GM21786 (cell line): ENCODE results near the gene TBX10.
"Not testable (repeated sequence)": the region's sequence is repeated elsewhere in the genome, so short reads cannot be mapped to it uniquely, and the experiment has no call there.

ENCODE experiments used
- ATAC-seq: cut with Tn5 transposase; IDR thresholded peaks from one replicate; pipeline ENCODE4 v1.9.1; 2021; ENCODE audit not compliant: unreplicated experiment

TBX10 gene

GRCh38 chr11:67639438-67639859, at the start of gene TBX10:
Gene TBX10 (minus strand): TSS chr11:67639763. CDS start chr11:67639472, 291 bp downstream.
- no peak for ATAC-seq

DNA sequence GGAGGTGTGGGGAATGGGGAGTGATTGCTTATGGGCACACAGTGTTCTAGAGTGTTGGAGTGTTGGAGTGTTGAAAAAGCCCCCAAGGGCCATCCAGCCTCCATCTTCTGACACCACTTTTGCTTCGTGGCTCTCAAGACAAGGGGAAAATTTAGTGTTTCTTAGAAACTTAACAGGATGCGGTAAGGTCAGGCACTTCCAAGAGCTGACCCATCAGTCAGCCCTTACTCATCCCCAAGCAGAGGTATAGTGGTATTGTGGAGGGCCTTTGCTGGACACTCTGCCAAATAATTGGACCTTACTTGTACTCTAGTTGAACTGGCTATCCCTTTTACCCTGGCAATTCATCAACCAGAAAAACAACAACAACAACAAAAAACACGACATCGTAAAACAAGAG, 49.6 kb upstream of the TBX10 start:
- ATAC-seq: no peak

DNA sequence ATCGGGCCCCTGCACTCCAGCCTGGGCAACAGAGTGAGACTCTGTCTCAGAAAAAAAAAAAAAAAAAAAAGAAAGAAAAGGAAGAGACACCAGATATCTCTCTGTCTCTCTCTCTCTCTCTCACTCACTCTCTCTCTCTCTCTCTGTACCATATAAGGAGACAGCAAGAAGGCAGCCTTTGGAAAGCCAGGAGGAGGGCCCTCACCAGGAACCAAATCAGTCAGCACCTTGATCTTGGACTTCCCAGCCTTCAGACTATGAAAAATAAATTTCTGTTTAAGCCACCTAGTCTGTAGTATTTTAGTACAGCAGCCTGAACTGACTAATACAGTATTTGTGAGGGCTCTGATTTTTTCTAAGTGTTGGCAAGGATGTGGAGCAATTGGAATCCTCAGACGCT, 48.4 kb upstream of the TBX10 start:
- no peak for ATAC-seq

DNA sequence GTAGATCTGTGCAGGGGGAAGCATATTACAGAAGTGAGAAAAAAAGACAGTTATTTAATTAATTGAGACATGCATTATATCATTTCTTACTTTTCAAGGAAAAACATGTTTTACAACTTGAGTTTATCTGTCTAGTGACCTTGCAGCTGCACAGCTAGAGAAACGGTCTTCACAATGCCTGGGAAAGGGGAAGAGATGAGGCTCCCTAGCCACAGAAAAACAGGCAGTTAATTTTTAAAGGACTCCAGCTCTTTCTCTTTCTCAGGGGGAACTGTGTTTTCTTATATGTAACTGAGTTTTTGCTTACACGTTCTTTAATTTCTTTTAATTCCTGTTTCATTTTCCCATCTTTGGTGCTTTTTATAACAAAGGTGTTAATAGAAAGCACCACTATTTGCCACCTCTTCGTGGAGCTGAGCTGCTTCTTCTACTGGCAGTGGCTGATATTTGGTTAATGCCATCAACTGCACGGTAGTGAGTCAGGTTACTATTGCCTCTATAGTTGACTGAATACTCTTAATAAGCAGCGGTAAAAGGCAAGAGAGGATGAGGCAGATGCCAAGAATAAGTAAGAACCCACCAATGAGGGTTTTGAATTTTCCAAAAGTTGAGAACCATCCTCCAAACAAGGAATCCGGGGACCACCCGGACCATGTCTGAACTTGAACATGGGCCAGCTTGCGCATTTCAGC, 46.2 kb upstream of the TBX10 start:
- not testable (repeated sequence) for ATAC-seq

GRCh38 chr11:67682126-67683034, 42.8 kb upstream of the TBX10 start:
- not testable (repeated sequence) for ATAC-seq

- ATAC-seq: no peak
These were observed 41.3 kb upstream of the TBX10 start for GRCh38 chr11:67680696-67681470.

DNA sequence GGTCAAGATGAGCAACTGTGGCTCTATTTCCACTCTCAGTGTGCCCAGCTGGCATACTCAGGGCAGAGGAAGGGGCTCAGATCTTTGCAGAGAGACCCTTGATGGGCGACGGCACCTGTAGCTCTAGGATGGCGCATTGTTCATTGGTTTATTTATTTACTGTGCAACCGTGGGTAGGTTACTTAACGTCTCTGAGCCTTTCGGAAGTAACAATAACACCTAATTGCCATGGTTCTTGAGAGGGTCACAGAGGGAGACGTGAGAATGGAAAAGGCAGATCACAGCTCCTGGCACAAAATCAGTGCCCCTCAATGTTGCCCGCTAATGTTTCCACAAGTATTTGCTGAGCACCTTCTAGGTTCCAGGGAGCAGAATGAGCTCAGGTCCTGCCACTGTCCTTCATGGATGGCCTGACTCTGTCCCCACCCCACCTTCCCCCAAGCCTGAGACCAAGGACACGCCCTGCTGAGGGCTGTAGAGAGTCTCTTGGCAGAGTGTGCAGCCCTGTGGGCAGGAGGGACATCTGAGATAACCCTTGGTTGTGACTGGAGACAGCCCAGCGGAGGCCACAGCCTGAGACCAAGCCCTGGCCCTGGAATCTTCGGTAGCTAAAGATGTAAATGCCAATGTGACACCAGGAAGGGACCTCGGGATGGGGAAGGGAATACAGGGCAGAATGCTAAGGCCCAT, 35.6 kb upstream of the TBX10 start:
- ATAC-seq: no peak

DNA sequence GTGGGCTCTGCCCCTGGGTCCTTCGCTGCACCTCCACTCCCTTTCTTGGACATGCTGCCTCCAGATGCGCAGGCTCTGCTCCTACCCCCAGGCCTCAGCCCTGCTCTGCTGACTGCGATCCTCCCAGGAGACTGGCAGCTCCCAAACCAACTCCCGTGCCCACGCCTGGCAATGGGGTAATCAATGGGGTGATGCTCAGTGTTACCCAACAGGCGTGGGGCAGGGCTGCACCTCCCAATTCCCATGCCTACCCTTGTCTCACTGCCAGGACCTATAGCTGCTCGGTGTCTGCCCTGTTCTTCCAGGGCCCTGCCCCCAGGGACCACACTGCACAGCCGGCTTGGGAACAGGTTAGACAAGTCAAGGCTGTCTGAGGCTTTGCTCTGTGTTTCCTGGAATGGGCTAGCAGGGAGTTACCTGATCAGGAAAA, 34.9 kb upstream of the TBX10 start, which contains the start of gene ALDH3B2:
ALDH3B2 (minus strand) TSS at position 182 of the 430 bp plus-strand sequence. CDS start 7,688 bp downstream, outside the sequence.
- no peak for ATAC-seq

- ATAC-seq: no peak
These were observed 34.3 kb upstream of the TBX10 start for GRCh38 chr11:67673902-67674301.

GRCh38 chr11:67673358-67673757, 33.8 kb upstream of the TBX10 start:
- no peak for ATAC-seq

DNA sequence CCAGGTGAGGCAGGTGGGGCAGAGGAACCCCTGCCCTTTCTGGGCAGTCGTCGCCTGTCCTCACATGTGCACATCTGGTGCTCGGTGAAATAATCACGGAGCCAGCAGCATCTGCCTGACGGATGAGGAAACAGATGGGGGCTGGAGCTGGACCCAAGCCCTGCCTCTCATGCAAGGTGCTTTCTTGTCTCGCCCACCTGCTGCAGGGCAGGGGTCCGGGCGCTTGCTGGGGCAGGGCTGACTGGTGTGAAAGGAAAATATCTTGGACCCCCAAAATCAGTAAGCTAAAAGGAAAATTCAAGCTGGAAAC, 31.6 kb upstream of the TBX10 start:
- no peak for ATAC-seq

- ATAC-seq: no peak
These were observed 31.0 kb upstream of the TBX10 start for GRCh38 chr11:67670316-67671210.

DNA sequence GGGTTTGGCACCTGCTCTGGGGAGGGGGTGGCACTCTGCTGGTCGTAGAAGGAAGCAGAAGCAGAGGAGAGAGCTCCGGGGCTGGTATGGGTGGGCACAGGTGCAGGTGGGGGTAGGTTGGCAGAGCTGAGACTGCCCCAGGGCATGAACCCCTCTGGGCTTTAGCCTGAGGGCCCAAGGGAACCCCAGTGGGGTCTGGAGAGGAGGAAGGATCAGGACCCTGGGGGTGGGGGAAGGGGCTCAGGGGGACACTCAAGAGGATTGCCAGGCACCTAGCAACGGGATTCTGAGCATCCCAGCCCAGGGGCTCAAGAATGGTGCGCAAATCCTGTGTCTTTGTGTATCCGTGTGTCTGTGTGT, 28.6 kb upstream of the TBX10 start:
- ATAC-seq: no peak

GRCh38 chr11:67667490-67668191, 28.1 kb upstream of the TBX10 start:
- no peak for ATAC-seq

DNA sequence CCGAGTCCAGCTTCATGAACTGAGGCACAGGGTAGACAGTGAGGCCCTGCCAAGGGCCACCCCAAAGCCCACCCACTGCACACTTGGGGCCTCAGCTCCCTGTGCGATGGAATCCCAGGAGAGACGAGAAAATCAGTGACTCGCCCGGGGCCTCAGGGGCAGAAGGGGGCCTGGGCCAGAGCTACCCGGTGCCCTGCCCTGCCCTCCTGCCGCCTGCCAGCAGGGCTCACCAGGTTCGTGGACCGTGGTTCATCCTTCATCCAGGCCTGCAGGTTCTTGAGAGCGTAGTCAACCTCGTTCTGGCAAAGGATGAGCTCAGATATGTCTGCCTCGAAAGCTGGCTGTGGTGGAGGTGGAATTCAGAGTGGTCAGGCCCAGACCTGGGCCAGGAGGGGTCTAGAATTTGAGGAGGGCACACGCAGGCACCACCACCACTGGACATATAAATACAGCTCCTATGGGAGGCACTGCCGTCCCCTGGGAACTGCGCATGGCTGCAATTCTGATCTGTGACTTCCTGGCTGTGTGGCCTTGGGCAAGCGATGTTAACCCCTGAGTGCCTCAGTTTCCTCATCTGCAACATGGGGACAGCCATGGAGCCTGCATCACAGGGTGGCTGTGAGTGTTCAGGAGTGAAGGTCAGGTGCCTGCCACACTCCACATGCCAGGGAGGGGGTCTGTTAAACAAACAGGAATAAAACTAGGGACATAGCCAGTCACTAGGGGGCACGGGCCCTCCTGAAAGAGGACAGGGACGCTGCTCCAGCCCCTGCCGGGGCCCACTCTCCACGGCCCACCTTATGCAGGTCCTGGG, 27.3 kb upstream of the TBX10 start:
- no peak for ATAC-seq

GRCh38 chr11:67666303-67666645, 26.7 kb upstream of the TBX10 start:
- ATAC-seq: no peak

DNA sequence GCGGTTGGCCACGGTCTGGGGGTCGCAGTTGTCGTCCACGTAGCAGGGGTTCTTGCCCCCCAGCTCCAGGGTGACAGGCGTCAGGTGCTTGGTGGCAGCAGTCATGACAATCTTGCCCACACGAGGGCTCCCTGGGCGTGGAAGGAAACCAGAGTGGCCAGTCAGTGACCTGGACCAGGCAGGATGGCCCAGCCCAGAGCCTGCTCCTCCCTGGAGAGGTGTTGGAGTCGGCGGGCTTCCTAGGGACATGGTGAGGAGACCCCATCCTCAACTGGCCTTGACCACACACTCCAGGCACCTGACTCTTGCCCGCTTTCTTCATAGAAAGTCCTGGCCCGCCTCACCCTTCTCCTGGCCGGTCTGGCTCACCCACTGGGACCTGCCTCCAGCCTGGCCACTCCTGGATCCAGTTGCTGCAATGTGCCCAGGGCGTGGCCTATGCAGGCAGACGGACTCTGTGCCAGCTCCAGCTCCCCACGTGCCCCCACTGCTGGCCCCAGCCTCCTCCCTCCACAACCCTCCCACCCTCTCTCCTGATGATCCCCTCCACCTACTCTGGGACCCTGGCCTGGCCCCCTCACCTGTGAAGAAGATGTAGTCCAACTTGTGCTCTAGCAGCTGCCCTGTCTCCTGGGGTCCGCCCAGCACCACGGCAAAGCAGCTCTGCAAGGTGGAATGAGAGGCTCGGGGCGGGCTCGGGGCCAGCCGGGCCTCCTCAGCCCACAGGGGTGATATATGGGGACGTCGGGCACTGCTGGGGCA, 26.2 kb upstream of the TBX10 start:
- ATAC-seq: no peak
